Measurements from ENCODE around the gene TIPARP.
"Not testable (repeated sequence)": the region's sequence is repeated elsewhere in the genome, so short reads cannot be mapped to it uniquely, and the experiment has no call there.

The TIPARP gene

GRCh38 chr3:156716105-156716862, 41.9 kb downstream of the TIPARP start:
- DNase-seq = no peak

GRCh38 chr3:156718622-156719306, 44.4 kb downstream of the TIPARP start:
- no peak for DNase-seq

- no peak for DNase-seq
Observed at GRCh38 chr3:156720826-156721225, 46.4 kb downstream of the TIPARP start.

- DNase-seq = no peak
Observed at GRCh38 chr3:156721687-156722618, 47.6 kb downstream of the TIPARP start.

GRCh38 chr3:156723182-156723619, 48.8 kb downstream of the TIPARP start:
- DNase-seq = no peak

GRCh38 chr3:156725682-156726081, 51.3 kb downstream of the TIPARP start:
- DNase-seq = no peak

GRCh38 chr3:156726456-156726855, 52.1 kb downstream of the TIPARP start:
- DNase-seq = no peak

GRCh38 chr3:156727519-156728205, 53.3 kb downstream of the TIPARP start:
- DNase-seq = no peak

- DNase-seq = peak; percentile 34
Observed at GRCh38 chr3:156728267-156728985, 54.0 kb downstream of the TIPARP start.

GRCh38 chr3:156729460-156730179, 55.2 kb downstream of the TIPARP start:
- no peak for DNase-seq

- no peak for DNase-seq
Observed at GRCh38 chr3:156731813-156732212, 57.4 kb downstream of the TIPARP start.

- DNase-seq = no peak
Observed at GRCh38 chr3:156732261-156732660, 57.9 kb downstream of the TIPARP start.

- DNase-seq = no peak
Observed at GRCh38 chr3:156732715-156733421, 58.5 kb downstream of the TIPARP start.

GRCh38 chr3:156734661-156735060, 60.3 kb downstream of the TIPARP start:
- not testable (repeated sequence) for DNase-seq

- no peak for DNase-seq
Observed at GRCh38 chr3:156735471-156735870, 61.1 kb downstream of the TIPARP start.

GRCh38 chr3:156737049-156737448, 62.7 kb downstream of the TIPARP start:
- not testable (repeated sequence) for DNase-seq

- no peak for DNase-seq
Observed at GRCh38 chr3:156738251-156738650, 63.9 kb downstream of the TIPARP start.

- DNase-seq = no peak
Observed at GRCh38 chr3:156739976-156740375, 65.6 kb downstream of the TIPARP start.

GRCh38 chr3:156740581-156740980, 66.2 kb downstream of the TIPARP start:
- not testable (repeated sequence) for DNase-seq

GRCh38 chr3:156741935-156742334, 67.5 kb downstream of the TIPARP start:
- DNase-seq = no peak

GRCh38 chr3:156742401-156742800, 68.0 kb downstream of the TIPARP start:
- DNase-seq = no peak

All from DMS79 treated with DMSO at 0.1 percent for 48 hours (cell line).